Measurements from ENCODE around the gene SRMS. TPM values are rescaled to one million over a fixed set of nuclear protein-coding genes. Genes with fewer than 3 reads are reported as not detected.

SRMS gene
- total and polyA plus RNA-seq, 5 experiments from 2014 or later = not detected

- Mint-ChIP-seq H3K4me1 (peaks cover 9 to 32% (median 29%) of the 10 kb centered on the region in 4 donors), H3K36me3 (no peaks in the 10 kb centered on the region), H3K27ac (no peak overlapping the region), H3K4me3 (peak overlapping the region in 9 of 10 donors; percentile 18 to 85 (median 63)), H3K9me3 (no peaks in the 10 kb centered on the region), H3K27me3 (no peaks in the 10 kb centered on the region)
- DNase-seq (no peak), ATAC-seq (no peak)
- POLR2A ChIA-PET = interaction anchor here (0.6 to 5.5 kb wide), 8 partner anchors 11 to 72 kb away, joined by 3 to 37 read pairs (median 6); partner anchors contain the start of genes FNDC11 and GMEB2
These were observed 21.7 kb upstream of the SRMS start for GRCh38 chr20:63568986-63569949.

GRCh38 chr20:63568170-63568981 is 20.8 kb upstream of the SRMS start:
- POLR2A ChIA-PET = interaction anchor here (0.6 to 5.5 kb wide), 11 partner anchors 10 to 412 kb away, joined by 3 to 37 read pairs (median 4); partner anchors contain the start of genes FNDC11, GMEB2, PRPF6 and PTK6
- peak overlapping the region; percentile 68 to 89 (median 82) for H3K4me3 Mint-ChIP-seq
- DNase-seq (no peak), ATAC-seq (peak; percentile 24 to 41)
- H3K9me3 Mint-ChIP-seq = no peaks in the 10 kb centered on the region
- H3K4me1 Mint-ChIP-seq = peaks cover 9 to 32% (median 28%) of the 10 kb centered on the region in 4 donors
- no peaks in the 10 kb centered on the region for H3K27me3 Mint-ChIP-seq
- H3K27ac Mint-ChIP-seq = peak overlapping the region in 7 of 10 donors; percentile 18 to 70 (median 37)
- H3K36me3 Mint-ChIP-seq = no peaks in the 10 kb centered on the region

- DNase-seq (peak in 9 of 10 donors; percentile 19 to 74 (median 45)), ATAC-seq (peak; percentile 68 to 72)
- Mint-ChIP-seq H3K36me3 (no peaks in the 10 kb centered on the region), H3K9me3 (no peaks in the 10 kb centered on the region), H3K4me3 (peak overlapping the region; percentile 68 to 89 (median 82)), H3K4me1 (peaks cover 9 to 32% (median 28%) of the 10 kb centered on the region in 4 donors), H3K27me3 (no peaks in the 10 kb centered on the region), H3K27ac (peak overlapping the region in 8 of 10 donors; percentile 18 to 70 (median 42))
- POLR2A ChIA-PET = interaction anchor here (0.5 to 5.5 kb wide), 11 partner anchors 11 to 413 kb away, joined by 3 to 37 read pairs (median 4); partner anchors contain the start of genes FNDC11, PRPF6 and PTK6
These were observed 20.0 kb upstream of the SRMS start for GRCh38 chr20:63567386-63568169.

- ATAC-seq (peak in 1 of 2 donors; percentile 2), DNase-seq (no peak)
- no peaks in the 10 kb centered on the region for H3K9me3 Mint-ChIP-seq
- no peaks in the 10 kb centered on the region for H3K27me3 Mint-ChIP-seq
- no peaks in the 10 kb centered on the region for H3K36me3 Mint-ChIP-seq
- H3K4me1 Mint-ChIP-seq = peaks cover 9 to 32% (median 28%) of the 10 kb centered on the region in 4 donors
- POLR2A ChIA-PET = interaction anchor here (0.5 to 5.5 kb wide), 10 partner anchors 10 to 413 kb away, joined by 3 to 37 read pairs (median 4); partner anchors contain the start of genes FNDC11, PRPF6 and PTK6
- peak overlapping the region in 3 of 10 donors; percentile 14 to 55 (median 32) for H3K27ac Mint-ChIP-seq
- peak overlapping the region in 5 of 10 donors; percentile 24 to 85 (median 58) for H3K4me3 Mint-ChIP-seq
These were observed 19.5 kb upstream of the SRMS start for GRCh38 chr20:63567136-63567385.

- POLR2A ChIA-PET = interaction anchor here (0.5 to 5.5 kb wide), 9 partner anchors 13 to 142 kb away, joined by 3 to 37 read pairs (median 4); partner anchors contain the start of genes FNDC11, PTK6 and SRMS
- H3K27ac Mint-ChIP-seq = peak overlapping the region in 1 of 10 donors; percentile 36
These were observed 19.0 kb upstream of the SRMS start for GRCh38 chr20:63566395-63567135.

GRCh38 chr20:63565699-63566335 is 18.3 kb upstream of the SRMS start:
- Mint-ChIP-seq H3K27ac (no peak overlapping the region), H3K36me3 (peaks cover 0 to 4% (median 0%) of the 10 kb centered on the region in 3 donors), H3K27me3 (no peaks in the 10 kb centered on the region), H3K9me3 (no peaks in the 10 kb centered on the region), H3K4me3 (no peak overlapping the region), H3K4me1 (peaks cover 9 to 32% (median 28%) of the 10 kb centered on the region in 4 donors)
- ATAC-seq = no peak
- POLR2A ChIA-PET = interaction anchor here (0.5 to 5.5 kb wide), 4 partner anchors 12 to 76 kb away, joined by 3 to 37 read pairs (median 3); partner anchors contain the start of genes FNDC11 and SRMS
- DNase-seq = no peak

More at GRCh38 chr20:63566395-63567135, 19.0 kb upstream of the SRMS start:
- Mint-ChIP-seq H3K4me3 (peak overlapping the region in 3 of 10 donors; percentile 55 to 79 (median 58)), H3K9me3 (no peaks in the 10 kb centered on the region), H3K27me3 (no peaks in the 10 kb centered on the region), H3K4me1 (peaks cover 9 to 32% (median 28%) of the 10 kb centered on the region in 4 donors), H3K36me3 (peaks cover 0 to 2% (median 0%) of the 10 kb centered on the region in 3 donors)
- DNase-seq (no peak), ATAC-seq (no peak)

- Mint-ChIP-seq H3K27ac (no peak overlapping the region), H3K36me3 (peaks cover 0 to 8% (median 3%) of the 10 kb centered on the region in 3 donors), H3K27me3 (no peaks in the 10 kb centered on the region), H3K9me3 (no peaks in the 10 kb centered on the region), H3K4me1 (peaks cover 10 to 32% (median 28%) of the 10 kb centered on the region in 4 donors), H3K4me3 (no peak overlapping the region)
- POLR2A ChIA-PET = interaction anchor here (0.5 to 5.5 kb wide), 3 partner anchors 11 to 76 kb away, joined by 3 to 37 read pairs (median 3); partner anchors contain the start of gene FNDC11
- ATAC-seq (no peak), DNase-seq (no peak)
These were observed 17.6 kb upstream of the SRMS start for GRCh38 chr20:63565021-63565698.

- no peak overlapping the region for H3K4me3 Mint-ChIP-seq
- POLR2A ChIA-PET = interaction anchor here (5.5 kb wide), 1 partner anchor 10 kb away, joined by 37 read pairs; the partner anchor contains the start of gene FNDC11
- DNase-seq (no peak), ATAC-seq (no peak)
- no peak overlapping the region for H3K27ac Mint-ChIP-seq
- H3K4me1 Mint-ChIP-seq = peaks cover 10 to 23% (median 21%) of the 10 kb centered on the region in 4 donors
- peaks cover 0 to 8% (median 3%) of the 10 kb centered on the region in 3 donors for H3K36me3 Mint-ChIP-seq
- H3K9me3 Mint-ChIP-seq = no peaks in the 10 kb centered on the region
- H3K27me3 Mint-ChIP-seq = no peaks in the 10 kb centered on the region
These were observed 16.7 kb upstream of the SRMS start for GRCh38 chr20:63564036-63564810.

GRCh38 chr20:63563225-63563935 is 15.8 kb upstream of the SRMS start:
- POLR2A ChIA-PET = interaction anchor here (1.3 kb wide), 1 partner anchor 24 kb away, joined by 3 read pairs; no protein-coding TSS in a partner anchor
- no peak overlapping the region for H3K27ac Mint-ChIP-seq
- no peaks in the 10 kb centered on the region for H3K27me3 Mint-ChIP-seq
- peaks cover 7 to 16% (median 14%) of the 10 kb centered on the region in 4 donors for H3K4me1 Mint-ChIP-seq
- ATAC-seq (no peak), DNase-seq (no peak)
- peaks cover 0 to 10% (median 5%) of the 10 kb centered on the region in 3 donors for H3K36me3 Mint-ChIP-seq
- no peaks in the 10 kb centered on the region for H3K9me3 Mint-ChIP-seq
- H3K4me3 Mint-ChIP-seq = no peak overlapping the region

Data from naive thymus-derived CD8-positive, alpha-beta T cell (primary cell).